HG02623 (cell line): ENCODE data around the gene MSH3.
A peak's percentile ranks its signal among the peaks of the same experiment; 100 is the strongest.
"Not testable (repeated sequence)": the region's sequence is repeated elsewhere in the genome, so short reads cannot be mapped to it uniquely, and the experiment has no call there.

Experiments used
- ATAC-seq: cut with Tn5 transposase; IDR thresholded peaks from one replicate; pipeline ENCODE4 v1.9.1; 2021; ENCODE audit warnings: moderate library complexity; ENCODE audit not compliant: unreplicated experiment

The MSH3 gene

GRCh38 chr5:80747922-80748321, 93.5 kb downstream of the MSH3 start:
- no peak for ATAC-seq

DNA sequence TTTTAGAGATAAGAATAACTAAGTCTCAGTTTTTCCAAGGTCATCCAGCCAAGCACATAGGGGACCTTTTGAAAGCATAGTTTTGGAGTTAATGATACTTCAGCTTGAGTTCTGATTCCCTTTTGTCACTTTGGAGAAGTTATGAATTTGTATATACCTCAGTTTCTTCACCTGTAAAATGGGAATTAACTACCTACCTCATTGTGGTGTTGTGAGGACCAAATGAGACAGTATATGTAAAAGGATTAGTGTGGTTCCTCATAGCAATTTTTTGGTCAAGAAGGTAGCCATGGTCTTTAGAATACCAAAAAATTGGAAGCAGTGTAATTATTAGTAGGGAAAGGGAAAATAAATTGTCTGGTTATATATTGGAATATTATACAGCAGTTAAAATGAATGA, 98.0 kb downstream of the MSH3 start:
- ATAC-seq, result no peak

- ATAC-seq, result no peak
Observed at GRCh38 chr5:80753712-80754111, 99.3 kb downstream of the MSH3 start.

DNA sequence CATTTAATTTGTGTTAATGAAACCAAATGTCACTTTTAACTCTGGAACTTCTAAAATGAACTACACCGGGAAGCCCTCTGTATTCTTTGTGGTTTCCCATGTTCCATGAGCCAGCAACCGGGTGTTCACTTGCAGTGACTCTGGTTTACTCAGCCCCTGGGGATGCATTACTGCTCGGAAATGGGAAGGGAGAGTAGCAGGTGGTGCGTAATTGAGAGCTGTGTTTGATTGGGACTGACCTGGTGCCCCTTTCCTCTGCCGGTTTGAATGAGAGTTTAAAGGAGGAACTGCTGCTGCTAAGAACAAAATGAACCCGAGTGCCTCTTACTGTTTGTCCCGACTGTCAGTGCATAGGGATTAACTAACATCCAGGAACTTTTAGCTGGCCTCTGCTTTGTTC, 100.4 kb downstream of the MSH3 start:
- ATAC-seq, result no peak

GRCh38 chr5:80755626-80756025, 101.2 kb downstream of the MSH3 start:
- peak; percentile 98 for ATAC-seq

GRCh38 chr5:80756292-80756691, 101.8 kb downstream of the MSH3 start:
- no peak for ATAC-seq

DNA sequence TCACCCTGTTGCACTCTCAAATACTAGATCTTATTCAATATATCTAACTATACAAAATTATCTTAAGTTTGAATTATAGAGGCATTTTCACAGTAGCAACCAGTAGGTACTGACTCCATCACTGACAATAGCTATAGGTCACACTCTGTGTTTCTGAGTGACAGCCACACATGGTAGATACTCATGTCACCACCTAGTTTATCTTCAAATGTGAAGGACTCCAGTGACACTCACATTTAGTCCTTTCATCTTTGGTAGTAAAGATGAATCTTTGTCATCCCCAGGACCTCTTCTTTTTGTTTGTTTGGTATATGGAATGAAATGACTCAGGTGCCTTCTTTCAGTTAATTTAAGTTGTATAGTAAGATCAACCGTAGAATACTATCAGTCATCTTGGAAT, 102.8 kb downstream of the MSH3 start:
- no peak for ATAC-seq

GRCh38 chr5:80759866-80760577, 105.6 kb downstream of the MSH3 start:
- no peak for ATAC-seq

DNA sequence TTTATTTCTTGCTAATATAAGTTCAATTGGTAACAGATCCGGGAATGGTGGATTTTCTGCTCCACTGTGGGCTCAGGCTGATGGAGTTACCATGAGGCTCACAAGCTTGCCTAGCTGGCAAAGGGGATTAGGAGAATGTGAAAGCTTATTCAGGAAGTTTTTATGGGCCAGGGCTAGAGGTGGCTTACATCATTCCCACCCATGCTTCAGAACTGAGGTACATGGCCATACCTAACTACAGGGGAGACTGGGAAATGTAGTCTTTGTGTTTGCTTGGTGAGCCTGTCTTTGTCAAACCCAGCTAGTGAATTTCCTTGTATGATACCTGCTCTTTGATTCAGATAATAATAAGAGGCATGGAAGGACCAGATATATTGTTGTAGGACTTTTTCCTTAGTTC, 106.2 kb downstream of the MSH3 start:
- ATAC-seq, result no peak

DNA sequence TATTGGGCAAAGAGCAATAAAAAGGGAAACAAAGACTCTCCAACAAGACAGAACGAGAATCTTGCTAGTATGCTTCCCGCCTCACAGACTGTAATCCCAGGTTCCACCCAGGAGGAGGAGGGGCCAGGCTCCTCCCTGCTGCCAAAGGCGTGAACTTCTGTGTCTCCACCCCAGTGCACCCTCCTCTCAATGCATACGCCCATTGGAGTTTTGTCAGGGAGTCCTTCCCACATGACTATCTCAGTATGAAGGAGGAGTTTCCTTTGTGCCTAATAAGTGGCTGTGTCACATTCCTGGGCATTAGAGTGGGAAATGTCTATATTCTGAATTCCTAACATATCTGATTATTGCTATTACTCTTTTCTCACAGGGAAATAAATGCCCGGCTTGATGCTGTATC, 106.7 kb downstream of the MSH3 start:
- no peak for ATAC-seq

DNA sequence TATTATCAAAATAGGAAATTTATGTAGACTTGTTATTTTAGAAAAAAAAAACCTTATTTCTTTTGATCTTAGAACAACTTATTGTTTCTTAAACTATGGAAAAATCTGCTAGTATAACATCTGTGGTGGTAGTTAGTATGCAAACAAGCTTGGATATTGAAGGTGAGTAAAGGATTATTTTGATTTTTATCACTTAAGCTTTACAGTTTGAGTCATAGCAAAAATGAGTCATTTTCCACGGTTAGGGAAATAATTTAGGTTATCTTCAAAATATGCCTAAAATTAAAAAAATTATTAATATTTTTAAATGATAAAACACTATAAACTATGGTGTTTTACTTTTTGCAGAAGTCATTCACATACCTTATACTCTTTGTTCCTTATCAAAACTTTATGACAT, 107.5 kb downstream of the MSH3 start:
- ATAC-seq, result no peak

DNA sequence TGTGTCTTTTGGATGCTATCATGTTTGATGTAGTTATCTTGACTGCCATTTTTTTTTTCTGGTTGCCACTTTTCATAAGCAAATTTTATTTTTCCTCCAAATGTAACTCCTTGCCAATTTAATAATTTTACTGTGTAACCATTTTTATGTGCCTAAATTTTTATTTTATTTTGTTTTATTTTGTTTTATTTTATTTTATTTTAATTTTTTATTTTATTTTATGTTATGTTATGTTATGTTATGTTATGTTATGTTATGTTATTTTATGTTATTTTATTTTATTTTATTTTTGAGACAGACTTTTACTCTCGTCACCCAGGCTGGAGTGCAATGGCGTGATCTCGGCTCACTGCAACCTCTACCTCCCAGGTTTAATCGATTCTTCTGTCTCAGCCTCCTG, 108.1 kb downstream of the MSH3 start:
- ATAC-seq, result no peak

DNA sequence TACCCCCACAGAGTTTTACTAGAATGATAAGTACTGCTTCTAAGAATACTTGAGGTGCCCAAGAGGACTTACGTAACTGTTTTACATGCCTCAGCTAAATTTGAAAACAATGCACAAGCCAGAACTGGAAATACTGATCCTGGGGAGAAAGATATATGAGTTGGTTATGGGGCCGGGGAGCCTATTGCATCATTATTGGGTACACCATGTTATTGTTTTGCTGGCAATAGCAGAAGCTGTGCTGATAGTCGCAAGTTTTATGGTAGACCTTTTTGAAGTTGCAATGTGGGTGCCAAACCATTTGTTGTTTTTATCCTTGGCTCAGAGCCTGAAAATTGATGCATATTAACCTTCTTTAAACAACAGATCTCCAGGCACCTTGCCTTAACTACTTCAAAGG, 108.8 kb downstream of the MSH3 start:
- no peak for ATAC-seq

DNA sequence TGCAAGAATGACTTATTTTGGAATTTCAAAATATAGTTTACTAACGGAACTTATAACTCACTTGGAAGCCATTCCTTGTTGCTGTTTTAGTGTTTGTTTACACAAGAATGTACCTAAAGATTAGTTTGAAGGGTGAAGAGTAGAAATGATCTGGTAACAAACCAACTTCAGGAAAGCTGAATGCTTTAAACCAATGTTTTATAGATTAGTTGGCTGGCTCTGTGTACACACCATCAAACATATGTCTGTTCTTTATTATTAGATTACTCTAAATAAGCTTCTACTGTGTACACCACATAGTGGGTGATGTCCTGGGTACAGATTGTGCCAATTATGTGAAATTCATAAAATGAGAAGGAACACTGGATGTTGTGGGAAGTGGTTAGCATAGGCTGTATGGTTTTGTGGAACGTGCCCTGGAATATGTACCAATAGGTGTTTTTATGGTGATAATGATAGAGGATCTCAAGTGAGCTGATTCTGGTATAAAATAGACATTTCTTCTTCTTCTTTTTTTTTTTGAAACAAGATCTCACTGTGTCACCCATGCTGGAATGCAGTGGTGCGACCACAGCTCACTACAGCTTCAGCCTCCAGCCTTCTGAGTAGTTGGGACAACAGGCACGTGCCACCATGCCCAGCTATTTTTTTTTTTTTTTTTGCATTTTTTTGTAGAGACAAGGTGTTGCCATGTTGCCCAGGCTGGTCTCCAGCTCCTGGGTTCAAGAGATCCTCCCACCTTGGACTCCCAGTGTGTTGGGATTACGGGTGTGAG, 109.6 kb downstream of the MSH3 start:
- ATAC-seq, result no peak

DNA sequence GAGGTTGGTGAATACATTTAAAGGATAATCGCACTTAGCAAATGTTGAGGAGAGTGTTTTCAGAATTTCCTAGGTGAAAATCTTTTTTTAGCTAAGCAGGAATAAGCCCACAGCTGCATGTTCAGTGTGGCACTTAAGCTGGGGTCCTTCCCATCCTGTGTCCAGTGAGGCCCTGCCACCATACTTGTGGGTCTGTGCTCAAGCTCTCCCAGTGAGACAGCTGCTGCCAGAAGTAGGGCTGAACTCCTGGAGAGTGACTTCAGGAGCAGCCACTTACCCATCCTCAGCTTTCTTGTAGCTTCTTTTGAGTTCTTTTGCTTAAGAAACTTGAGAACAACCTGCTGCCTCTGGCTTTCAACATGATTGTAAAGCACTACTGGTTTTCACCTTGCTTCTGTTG, 110.3 kb downstream of the MSH3 start:
- ATAC-seq, result no peak

GRCh38 chr5:80777347-80778287, 123.2 kb downstream of the MSH3 start:
- ATAC-seq, result no peak

DNA sequence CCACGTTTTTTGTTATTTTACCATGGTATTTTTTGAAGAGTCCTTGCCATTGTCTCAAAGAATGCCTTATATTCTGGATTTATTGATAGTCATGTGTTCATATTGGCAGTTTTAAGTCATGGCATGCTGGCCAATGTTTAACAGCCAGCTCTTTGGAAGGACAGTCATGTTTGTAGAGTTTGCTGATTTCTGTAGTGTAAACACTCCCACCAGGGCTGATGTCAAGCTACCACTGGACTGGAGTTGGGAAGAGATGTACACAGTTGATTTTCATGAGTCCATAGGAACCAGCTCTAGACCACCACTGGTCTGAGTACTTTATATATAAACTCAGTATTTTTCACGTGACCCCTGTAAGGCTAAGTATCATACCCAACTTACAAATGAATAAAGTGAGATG, 125.6 kb downstream of the MSH3 start:
- no peak for ATAC-seq

- ATAC-seq, result no peak
Observed at GRCh38 chr5:80780761-80781285, 126.4 kb downstream of the MSH3 start.

- no peak for ATAC-seq
Observed at GRCh38 chr5:80781356-80781755, 126.9 kb downstream of the MSH3 start.

DNA sequence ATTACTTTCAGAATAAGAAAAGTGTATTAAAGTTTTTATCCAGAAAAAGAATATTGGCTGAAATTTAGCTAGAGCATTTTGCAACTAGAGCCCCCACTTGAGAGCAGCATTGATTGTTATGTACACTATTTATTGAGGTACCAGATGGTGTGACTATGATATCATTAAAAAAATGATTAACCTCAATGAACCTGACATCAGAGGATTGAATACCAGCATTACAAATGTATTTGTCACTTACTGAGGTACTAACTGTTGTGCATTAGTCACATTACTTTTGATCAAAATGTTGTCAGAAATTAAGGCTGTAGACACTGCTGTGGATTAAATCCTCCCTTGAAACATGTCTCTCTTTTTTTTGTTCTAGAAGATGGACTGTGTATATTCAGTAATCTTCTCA, 128.2 kb downstream of the MSH3 start:
- ATAC-seq, result no peak

DNA sequence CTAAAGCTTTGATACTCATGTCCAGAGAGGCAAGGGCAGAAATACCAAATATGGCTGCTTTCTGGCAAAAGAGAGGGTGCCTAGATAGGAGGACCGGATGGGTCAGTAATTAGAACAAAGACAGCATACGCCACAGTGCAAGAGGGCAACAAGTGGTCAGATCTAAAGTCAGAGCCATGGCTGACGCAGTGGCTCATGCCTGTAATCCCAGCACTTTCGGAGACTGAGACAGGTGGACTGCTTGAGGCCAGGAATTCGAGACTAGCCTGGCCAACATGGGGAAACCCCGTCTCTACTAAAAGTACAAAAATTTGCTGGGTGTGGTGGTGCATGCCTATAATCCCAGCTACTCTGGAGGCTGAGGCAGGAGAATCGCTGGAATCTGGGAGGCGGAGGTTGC, 129.3 kb downstream of the MSH3 start:
- ATAC-seq, result not testable (repeated sequence)
